ENCODE measurements around the gene RGSL1.

Gene RGSL1

DNA sequence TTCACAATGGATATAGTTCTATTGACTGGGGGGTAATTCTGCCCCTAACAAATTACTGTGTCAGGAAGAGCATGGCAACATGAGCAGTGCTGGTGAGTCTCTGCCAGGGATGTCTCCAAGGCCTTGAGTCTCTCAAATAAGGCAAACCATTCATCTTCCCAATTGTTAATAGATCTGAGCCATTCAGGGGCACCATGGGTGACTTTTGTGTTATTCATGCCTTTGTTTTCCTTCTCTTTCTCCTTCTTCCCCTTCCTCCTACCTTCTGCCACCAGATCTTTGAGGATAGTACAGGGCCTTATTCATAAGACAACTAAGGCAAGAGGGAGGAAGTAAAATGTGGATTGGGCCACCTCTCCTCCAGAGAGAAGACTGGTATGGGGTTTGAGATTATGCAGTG, at the start of gene RGSL1:
Gene RGSL1, plus strand, starts transcription at position 60 of the 400 bp plus-strand sequence. Its CDS starts 20 bp downstream, at position 80.
- no peak for DNase-seq (ENCODE audit: low spot score)

DNA sequence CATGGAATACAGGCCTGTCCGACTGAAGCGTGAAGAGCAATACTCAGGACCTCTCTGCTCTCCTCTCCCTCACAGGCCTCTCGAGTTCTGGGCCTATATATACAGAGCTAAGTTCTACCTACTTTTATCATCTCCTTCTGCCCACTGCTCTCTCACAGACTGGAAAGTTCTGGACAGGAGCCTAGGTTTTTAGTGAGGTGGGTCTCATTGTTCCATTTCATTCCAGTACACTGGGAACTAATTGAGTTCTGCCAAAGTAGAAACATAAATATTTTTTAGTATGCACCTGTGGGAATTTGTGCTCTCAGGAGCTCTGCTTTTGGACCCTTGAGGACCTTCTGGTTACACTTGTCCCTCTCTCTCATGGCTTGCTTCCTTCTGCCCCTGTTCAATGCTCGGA, 49.4 kb upstream of the RGSL1 start, which contains the start of gene TEDDM1:
Gene TEDDM1, minus strand, starts transcription at position 101 of the 400 bp plus-strand sequence. CDS start 182 bp downstream, outside the sequence.
- no peak for DNase-seq (ENCODE audit: low spot score)

DNA sequence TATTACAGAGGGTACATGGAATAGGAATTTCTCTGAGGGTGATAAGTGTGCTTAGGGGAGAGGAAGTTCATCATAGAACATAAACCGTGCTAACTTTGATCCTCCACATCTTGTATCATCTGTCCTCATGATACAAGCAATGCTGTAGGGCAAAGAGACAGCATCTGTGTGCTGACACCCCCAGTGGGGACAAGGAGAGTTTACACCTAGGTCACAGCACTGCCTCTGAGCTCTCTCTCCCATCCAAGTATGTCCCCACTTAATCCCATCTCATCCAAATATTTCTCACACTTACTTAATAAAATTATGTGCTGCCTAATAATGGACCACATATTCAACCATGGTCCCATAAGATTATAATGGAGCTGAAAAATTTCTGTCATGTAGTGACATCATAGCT, 45.2 kb upstream of the RGSL1 start:
- no peak for DNase-seq (ENCODE audit: low spot score)

- no peak for DNase-seq (ENCODE audit: low spot score)
These were observed 44.4 kb upstream of the RGSL1 start for GRCh38 chr1:182405578-182405977.

DNA sequence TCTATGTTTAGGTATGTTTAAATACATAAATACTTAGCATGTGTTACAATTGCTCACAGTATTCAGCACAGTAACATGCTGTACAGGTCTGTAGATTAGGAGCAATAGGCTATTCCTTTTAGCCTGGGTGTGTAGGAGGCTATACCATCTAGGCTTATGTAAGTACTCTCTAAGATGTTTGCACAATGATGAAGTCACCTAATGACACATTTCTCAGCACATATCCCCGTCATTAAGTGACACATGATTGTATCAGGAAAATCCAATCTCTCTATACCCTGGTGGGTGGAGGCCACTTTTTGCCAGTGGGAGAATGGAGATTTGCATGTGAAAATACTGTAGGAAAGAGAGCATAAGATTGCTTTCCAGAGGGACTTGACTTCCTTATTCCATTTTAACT, 43.9 kb upstream of the RGSL1 start:
- no peak for DNase-seq (ENCODE audit: low spot score)

- DNase-seq (ENCODE audit: low spot score), result no peak
These were observed 42.2 kb upstream of the RGSL1 start for GRCh38 chr1:182407724-182408123.

DNA sequence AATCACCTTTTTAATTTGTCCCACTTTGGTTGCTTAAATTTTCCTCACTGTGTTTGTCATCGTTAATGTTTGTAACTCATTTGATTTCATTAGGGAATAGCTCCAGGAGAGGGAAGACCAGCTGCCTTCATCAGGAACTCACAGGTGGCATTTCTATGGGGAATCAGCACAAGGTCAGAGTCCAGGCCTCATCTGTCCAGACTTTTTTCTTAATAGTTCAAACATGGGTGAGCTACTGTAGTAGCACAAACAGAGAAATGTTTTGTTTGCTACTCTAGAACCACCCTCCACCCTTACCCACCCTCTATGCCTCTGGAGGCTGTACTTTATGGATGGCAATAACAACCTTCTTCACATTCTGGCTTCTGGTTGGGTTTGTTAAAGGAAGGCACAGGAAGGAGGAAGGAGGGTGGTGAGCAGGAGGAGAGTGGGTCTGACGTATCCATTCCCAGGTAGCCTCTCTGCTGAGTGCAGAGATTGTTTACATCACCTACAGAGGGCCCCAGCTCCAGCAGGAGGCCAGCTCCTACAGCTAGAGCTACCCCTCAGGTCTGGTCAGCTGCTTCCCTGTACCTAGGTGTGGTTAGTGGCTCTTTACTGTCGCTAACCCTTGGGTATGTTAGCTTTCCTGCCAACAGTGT, 41.4 kb upstream of the RGSL1 start:
- DNase-seq (ENCODE audit: low spot score), result no peak

DNA sequence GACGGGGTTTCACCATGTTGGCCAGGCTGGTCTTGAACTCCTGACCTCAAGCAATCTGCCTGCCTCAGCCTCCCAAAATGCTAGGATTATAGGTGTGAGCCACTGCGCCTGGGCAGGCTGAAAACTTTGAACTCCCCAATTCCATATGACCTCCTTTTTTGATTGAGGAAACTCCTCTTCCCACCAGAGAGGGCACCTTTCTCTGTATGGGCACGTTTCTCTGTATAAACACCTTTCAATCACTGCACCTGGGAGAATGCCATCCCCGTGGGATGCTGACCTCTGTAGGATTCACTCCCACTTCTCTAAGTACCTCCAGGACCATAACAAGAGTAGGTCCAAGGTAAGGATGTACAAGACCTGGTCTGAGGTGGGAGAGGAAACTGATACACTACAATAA, 39.8 kb upstream of the RGSL1 start:
- no peak for DNase-seq (ENCODE audit: low spot score)

DNA sequence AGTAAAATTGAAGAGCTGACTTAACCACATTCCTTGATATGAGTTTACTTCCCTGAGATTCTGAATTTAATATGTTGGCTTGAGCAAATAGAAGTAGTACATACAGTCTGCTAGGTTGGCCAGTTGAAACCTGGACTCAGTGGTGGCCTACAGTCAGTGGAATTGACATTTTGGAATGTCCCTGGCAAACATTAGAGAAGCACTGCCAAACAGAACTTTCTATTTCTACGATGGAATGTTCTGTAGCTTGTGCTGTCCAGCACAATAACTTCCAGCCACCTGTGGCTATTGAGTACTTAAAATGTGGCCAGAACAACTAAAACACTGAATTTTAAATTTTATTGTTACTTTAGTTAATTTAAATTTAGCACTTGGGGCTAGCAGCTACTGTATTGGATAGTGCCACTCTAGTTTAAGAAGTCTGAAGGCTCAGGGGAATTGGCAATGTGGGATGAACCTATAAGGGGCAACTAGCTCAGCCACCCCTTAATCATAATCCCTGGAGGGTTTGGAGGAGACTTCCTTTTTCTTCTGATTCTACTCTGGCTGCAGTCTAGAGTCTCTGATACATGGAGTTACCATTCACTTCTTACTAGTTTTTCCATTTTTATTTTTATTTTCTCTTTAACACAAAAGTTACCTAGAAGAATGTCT, 39.2 kb upstream of the RGSL1 start:
- DNase-seq (ENCODE audit: low spot score), result no peak

- no peak for DNase-seq (ENCODE audit: low spot score)
These were observed 36.5 kb upstream of the RGSL1 start for GRCh38 chr1:182413486-182413885.

GRCh38 chr1:182413969-182414368, 36.0 kb upstream of the RGSL1 start:
- no peak for DNase-seq (ENCODE audit: low spot score)

- DNase-seq (ENCODE audit: low spot score), result no peak
These were observed 34.2 kb upstream of the RGSL1 start for GRCh38 chr1:182415789-182416188.

GRCh38 chr1:182426442-182427430, 23.2 kb upstream of the RGSL1 start:
- DNase-seq (ENCODE audit: low spot score), result no peak

GRCh38 chr1:182428043-182428442, 21.9 kb upstream of the RGSL1 start:
- no peak for DNase-seq (ENCODE audit: low spot score)

- DNase-seq (ENCODE audit: low spot score), result no peak
These were observed 19.5 kb upstream of the RGSL1 start for GRCh38 chr1:182430263-182431068.

GRCh38 chr1:182431278-182431677, 18.7 kb upstream of the RGSL1 start:
- DNase-seq (ENCODE audit: low spot score), result no peak

- DNase-seq (ENCODE audit: low spot score), result no peak
These were observed 16.4 kb upstream of the RGSL1 start for GRCh38 chr1:182433580-182433979.

DNA sequence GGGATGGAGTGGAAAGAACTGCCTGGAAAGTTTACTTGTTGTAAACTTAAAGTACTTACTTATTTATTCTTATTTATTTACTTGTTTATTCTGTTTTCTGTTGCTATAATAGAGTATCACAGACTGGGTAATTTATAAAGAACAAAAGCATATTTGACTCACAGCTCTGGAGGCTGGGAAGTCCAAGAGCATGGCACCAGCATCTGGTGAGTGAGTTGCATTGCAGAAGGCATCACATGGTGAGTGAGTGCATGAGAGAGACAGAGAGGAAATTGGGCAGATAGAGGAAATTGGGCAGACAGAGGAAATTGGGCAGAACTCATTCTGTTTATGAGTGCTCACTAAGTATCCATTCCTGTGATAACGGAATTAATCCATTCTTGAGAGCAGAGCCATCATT, 11.6 kb upstream of the RGSL1 start:
- no peak for DNase-seq (ENCODE audit: low spot score)

- no peak for DNase-seq (ENCODE audit: low spot score)
These were observed 8.2 kb upstream of the RGSL1 start for GRCh38 chr1:182441719-182442118.

GRCh38 chr1:182442333-182442732, 7.6 kb upstream of the RGSL1 start:
- no peak for DNase-seq (ENCODE audit: low spot score)

GRCh38 chr1:182444497-182444896, 5.4 kb upstream of the RGSL1 start:
- no peak for DNase-seq (ENCODE audit: low spot score)

Measured in HuH-7 (cell line).